T1000 (cell line): ENCODE measurements around the gene TULP3.
A peak's percentile ranks its signal among the peaks of the same experiment; 100 is the strongest.

Experiments
- DNase-seq: peaks from one replicate; lab custom pipeline; 2025; ENCODE audit warnings: mixed read lengths; lab: John Stamatoyannopoulos, UW

TULP3 gene

DNA sequence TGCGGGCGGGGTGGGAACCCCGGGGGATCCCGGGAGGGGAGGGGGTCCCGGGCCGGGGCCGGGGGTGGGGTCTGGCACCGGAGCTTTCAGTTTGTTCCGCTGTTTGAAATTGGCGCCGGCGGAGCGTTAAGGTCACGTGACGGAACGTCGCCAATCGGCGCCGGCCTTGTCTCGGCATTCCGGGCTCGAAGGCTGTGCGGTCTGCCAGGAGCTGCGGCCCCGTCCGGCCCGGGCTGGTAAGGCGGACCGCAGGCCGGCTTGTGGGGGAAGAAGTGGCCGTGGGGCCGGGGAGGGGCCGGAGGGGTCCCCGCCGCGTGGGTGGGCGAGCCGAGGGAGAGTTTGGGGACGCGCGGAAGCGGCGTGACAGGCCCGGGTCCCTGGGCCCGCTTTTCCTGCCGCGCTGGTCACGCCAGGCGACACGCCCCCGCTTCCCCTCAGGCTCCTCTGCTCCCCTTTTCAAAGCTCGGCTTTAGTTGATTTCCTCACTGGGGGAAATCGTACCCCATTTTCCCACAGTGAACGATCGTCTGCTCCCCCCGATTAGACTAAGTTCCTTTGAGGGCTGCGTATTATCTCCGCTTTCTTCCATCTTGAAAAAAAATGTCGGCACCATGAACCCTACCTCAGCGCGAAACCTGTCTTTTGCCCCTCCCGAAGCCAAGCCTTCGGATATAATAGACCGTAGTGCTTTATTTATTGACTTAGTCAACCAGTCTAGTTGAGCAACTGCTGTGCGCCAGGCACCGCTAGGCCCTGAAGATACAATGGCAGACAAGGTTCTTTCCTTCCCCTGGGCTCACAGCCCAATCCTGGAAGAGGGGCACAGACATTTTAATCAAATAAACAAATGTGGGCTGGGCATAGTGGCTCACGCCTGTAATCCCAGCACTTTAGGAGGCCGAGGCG, 13.4 kb upstream of the TULP3 start, which contains the start of the genes FOXM1 and RHNO1:
FOXM1 (minus strand) TSS at position 128 of the 906 bp plus-strand sequence. CDS start 2,696 bp downstream, outside the sequence.
RHNO1 (plus strand) TSS at position 177 of the 906 bp plus-strand sequence. CDS start 8,144 bp downstream, outside the sequence.
- DNase-seq: peak; percentile 89

DNA sequence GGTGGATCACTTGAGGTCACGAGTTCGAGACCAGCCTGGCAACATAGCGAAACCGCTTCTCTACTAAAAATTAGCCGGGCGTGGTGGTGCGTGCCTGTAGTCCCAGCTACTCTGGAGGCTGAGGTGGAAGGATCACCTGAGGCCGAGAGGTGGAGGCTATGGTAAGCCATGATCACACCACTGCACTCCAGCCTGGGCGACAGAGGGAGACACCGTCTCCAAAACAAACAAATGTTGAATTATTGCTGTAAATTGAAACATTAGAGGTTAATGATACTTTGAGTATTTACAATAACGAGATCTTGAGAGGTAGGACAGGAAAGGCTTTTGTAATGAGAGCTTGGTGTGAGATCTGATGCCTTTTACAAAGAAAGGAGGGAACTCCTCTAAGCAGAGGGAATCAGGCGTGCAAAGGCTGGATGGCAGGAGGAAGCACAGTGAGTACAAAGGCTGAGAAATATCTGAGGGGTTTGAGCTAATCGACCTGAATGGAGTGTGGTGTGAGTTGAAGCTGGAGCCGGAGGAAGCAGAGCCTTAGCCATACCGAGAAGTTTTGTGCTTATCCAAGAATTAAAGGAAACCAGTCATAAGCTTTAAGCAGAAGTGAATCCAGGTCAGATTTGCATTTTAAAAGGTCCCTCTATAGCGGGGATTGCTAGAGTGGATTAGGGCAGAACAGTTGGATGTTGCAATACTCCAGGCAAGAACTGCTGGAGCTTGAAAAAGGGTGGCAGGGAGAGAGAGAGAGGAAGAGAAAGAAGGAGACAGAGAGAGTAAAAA, 12.5 kb upstream of the TULP3 start:
- no peak for DNase-seq

DNA sequence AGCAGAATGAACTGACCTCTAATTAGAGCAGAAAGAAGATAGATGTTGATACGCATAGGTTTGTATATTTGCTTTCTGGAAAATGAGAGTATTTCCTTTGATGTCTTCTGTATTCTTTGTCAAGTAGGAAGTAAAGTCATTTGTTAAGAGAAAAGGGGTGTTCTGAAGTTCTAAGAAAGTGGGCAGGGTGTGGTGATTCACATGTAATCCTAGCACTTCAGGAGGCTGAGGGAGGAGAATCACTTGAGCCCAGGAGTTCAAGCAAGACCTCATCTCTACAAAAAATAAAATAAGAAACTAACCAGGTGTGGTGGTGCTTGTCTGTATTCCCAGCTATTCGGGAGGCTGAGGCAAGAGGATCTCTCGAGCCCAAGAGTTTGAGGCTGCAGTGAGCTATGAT, 10.8 kb upstream of the TULP3 start:
- no peak for DNase-seq

DNA sequence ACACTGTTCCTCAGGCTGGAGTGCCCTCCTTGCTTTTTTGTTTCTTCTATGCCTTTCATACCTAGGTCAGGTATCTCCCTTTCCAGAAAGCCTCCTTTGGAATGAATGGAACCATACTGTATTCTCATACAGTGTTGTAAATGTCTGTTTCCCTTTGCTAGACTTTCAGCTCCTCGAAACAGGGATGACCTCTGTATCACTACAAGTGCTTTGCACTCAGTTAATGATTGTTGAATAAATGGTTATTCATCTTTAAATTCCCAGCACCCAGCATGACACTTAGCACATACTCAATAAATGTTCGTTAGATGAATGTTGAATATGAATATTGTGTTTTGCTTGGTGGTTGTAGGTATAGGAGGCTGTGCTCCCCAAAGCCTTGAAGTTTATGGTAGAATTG, 5.9 kb upstream of the TULP3 start:
- DNase-seq: no peak

DNA sequence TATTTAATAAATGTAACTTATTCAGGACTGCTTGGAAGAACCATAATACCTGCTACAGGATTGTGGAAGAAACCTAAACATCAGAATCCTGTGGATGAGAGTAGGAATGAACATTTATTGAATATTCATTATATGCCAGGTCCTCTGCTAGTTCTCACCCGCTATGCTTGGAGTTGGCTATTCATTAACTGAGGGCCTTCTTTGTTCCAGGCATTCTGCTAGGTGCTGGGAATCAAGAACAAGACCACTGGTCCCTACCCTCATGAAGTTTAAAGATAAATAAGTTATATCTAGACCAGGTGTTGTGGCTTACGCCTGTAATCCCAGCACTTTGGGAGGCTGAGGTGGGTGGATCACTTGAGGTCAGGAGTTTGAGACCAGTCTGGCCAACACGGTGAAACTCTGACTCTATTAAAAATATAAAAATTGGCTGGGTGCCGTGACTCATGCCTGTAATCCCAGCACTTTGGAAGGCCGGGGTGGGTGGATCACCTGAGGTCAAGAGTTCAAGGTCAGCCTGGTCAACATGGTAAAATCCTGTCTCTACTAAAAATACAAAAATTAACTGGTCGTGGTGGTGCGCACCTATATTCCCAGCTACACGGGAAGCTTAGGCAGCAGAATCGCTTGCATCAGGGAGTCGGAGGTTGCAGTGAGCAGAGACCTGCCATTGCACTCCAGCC, 3.8 kb upstream of the TULP3 start:
- DNase-seq: no peak

DNA sequence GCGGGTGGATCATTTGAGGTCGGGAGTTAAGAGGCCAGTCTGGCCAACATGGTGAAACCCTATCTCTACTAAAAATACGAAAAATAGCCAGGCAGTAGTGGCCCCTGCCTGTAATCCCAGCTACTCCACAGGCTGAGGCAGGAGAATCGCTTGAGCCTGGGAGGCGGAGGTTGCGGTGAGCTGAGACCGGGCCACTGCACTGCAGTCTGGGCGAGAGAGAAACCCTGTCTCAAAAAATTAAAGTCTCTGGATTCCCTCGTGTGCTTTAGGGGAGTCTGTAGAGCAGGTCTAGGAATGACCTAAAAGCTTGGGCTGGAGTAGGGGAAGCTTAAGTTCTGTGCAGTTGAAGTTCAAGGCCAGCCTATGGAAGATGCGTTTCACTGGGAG, 697 bp upstream of the TULP3 start:
- no peak for DNase-seq

DNA sequence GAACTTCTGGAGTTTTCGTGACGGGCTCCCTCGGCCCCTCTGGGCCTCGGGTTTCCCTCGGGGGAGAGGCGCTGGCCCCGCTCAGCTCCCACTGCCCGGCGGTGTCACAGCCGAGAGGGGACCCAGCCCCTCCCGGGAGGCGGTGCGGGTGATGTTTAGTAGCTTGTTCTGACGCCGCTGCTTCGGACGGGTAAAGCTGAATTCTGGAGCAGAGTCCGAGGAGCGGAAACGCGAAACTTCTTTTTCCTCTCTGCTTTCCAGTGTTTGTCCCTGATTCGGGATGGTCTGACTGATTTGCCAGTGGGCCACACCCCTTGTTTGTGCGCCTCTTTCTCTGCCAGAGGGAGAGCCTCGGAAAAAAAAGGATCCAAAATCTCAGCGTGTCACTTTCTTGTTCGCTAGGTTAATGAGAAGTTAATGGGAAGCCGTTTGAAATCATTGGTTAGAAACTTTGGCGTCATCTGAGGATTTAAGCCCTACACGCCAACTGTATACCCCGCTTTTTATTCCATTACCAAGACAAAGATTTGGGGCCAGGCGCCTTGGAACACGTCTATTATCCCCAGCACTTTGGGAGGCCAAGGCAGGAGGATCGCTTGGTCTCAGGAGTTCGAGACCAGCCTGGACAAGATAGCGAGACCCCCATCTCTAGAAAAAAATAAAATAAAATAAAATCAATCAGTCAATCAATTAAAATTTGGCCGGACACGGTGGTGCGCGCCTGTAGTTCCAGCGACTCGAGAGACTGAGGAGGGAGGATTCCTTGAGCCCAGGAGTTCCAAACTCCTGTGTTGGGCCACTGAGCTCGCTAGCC, 756 bp downstream of the TULP3 start:
- DNase-seq: peak; percentile 67

DNA sequence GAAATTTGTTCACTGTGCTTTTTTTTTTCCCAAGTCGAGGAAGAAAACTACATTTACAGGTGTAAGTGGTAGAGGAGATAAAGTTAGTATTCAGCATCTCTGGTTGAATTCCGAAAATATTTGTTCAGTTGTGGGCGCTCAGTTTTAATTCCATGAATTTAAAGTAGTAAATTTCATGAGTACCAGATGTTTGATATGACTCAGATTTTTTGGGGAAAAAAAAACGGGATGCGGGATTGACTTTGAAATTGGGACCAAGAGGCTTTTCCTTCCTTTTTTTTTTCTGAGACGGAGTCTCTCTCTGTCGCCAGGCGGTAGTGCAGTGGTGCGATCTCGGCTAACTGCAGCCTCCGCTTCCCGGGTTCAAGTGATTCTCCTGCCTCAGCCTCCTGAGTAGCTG, 1.6 kb downstream of the TULP3 start:
- no peak for DNase-seq

DNA sequence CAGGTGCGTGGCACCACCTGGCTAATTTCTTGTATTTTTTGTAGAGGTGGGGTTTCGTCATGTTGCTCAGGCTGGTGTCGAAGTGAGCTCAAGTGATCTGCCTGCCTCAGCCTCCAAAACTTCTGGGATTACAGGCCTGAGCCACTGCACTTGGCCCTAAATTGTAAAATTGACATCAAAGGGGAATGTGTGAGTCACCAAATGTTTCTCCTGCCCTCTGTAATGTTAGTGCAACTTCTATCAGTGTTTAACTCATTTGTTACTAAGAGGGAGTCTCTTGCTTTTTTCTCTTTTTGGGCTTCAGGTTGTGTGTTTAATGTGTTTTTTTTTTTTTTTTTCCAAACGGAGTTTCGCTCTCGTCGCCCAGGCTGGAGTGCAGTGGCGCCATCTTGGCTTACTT, 2.3 kb downstream of the TULP3 start:
- DNase-seq: peak; percentile 38

DNA sequence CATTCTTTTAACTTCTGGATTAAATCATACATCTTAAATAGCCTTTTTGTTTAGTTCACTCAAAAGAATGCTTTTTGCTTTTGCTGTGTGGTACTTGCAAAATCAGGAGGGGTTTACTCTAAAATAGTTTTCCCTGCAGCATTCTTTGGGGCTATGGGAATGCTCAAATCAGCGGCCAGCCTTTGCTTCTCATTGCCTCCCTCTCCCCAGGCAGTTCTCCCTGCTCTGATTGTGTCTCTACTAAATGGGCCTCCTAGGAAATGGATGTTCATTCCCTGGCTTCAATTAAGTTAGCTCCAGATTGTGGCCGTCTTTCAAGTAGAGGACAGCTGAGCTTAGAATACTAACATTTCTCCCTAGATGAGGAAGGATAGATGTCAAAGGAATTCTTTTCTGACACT, 4.4 kb downstream of the TULP3 start:
- no peak for DNase-seq

DNA sequence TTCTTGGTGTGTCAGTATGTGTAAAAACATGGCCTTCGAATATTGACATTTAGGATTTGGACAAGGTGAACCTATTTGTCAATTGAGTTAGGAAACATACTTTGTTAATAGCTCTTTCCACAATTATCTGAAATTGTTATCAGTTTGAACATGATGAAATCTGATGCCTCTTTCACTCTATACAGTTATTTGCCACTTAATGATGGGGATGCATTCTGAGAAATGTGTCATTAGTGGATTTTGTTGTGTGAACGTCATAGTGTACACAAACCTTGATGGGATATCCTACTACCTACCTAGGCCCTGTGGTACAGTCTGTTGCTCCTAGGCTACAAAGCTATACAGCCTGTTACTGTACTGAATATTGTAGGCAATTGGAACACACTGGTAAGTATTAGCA, 4.8 kb downstream of the TULP3 start:
- no peak for DNase-seq

DNA sequence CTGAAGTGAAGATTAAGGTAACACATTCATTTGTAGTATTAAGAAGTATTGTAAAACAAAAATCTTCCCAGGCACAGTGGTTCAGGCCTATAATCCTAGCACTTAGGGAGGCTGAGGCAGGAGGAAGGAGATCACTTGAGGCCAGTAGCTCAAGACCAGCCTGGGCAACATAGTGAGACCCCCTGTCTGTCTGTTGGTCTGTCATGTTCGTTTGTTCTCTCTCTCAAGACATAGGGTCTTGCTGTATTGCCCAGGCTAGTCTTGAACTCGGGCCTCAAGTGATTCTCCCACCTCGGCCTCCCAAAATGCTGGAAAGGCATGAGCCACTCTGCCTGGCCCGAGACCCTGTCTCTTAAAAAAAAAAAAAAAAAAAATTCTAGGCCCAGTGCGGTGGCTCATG, 6.7 kb downstream of the TULP3 start:
- DNase-seq: no peak

DNA sequence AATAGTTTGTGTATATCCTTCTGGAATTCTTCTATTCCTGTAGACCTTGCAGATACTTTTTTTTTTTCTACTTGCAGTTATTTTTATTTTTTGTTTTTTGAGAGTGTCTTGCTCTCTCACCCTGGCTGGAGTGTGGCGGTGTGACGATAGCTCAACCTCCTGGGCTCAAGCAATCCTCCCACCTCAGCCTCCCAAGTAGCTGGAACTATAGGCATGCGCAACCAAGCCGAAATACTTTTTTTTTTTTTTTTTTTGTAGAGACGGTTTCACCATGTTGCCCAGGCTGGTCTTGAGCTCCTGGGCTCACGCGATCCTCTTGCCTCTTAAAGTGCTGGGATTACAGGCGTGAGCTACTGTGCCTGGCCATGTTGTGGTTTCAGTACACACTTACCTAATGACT, 10.0 kb downstream of the TULP3 start:
- no peak for DNase-seq

DNA sequence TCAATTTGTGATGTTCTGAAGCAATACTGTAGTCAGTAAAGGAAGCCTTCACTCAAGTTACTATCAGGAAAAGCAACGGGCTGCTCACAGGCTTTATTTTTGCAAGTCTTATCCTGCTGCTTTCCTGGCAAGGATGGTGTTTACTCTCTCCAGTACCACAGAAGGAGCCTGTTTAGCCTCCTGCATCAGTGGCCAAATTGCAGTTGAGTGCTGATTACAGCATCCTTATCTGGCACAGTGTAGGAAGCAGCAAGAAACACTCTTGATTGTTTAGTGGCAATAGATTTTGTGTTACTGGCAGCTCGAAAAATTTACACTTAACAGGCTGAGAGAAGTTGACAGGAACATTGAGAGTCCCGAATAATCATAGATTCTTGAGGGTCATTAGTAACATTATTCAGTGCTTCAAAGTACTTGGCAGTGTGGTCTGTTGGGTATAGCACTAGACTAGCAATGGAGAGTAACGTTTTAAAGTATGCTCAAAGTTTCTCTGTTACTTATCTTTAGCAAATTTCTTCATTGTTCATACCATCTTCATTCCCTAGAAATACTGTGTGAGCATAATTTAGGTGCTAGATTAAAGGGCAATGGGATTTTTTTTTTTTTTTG, 11.7 kb downstream of the TULP3 start:
- no peak for DNase-seq

DNA sequence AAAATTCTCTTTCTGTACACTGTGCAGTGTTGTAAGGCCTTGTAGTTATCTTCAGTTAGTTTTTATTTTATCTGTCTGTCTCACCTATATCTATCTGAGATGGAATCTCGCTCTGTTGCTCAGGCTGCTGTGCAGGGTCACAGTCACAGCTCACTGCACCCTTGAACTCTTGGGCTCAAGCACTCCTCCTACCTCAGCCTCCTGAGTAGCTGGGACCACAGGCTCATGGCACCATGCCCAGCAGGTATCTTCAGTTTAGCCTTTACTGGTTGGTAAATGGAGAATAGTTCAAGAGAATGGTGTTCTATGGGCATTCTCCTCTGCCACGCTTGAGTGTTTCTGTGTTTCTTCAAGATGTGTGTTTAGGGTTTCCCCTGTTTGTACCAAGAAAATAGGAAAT, 13.6 kb downstream of the TULP3 start:
- no peak for DNase-seq

DNA sequence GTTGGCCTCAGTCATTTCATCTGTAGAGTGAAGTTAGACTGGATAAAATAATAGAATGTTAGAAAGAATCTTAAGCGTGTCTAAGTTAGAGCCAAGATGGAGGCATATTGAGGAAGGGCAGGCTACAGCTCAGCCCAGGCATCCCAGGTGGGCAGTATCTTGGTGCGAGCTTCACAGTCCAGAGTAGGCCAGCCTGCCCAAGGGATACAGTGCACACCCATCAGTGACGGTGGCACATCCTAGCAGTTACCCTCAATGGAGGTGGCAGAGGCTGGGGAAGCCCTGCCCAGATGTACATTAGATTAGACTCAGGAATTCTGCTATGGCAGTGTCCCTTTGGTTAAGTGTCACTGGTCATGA, 21.5 kb downstream of the TULP3 start:
- no peak for DNase-seq

DNA sequence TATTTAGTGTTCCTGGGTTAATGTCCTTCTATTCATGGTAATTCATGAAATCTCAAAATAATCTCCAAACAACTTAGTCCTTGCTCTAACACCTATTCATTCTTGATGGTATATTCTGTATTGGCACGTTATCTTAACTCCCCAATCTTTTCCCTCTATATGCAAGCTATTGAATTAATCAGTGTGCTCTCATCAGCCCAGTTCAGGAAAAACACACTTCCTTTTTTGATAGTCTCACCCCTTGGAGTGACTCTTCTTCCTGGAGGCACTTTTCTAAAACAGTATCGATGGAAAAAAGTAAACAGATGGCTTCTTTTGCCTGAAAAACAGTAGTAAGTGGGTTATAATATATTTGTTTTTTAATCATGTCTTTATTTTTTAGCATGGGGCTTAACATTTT, 28.6 kb downstream of the TULP3 start:
- no peak for DNase-seq

DNA sequence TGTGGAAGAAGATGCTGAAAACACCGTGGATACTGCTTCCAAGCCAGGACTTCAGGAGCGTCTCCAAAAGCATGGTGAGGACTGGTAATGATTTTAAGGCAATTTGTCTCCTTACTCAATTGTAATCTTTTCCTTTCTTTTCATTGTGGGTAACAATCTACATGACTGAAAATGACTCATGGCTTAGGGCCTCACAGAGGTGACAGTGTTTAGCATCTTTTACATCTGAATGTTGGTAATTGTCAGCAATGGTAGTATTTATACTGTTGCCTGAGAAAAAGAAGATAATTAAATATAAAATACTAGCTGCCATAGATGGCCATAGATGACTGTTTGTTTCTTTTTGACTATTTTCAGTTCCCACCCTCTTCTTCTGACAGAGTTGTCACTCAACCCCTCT, 31.6 kb downstream of the TULP3 start:
- no peak for DNase-seq

DNA sequence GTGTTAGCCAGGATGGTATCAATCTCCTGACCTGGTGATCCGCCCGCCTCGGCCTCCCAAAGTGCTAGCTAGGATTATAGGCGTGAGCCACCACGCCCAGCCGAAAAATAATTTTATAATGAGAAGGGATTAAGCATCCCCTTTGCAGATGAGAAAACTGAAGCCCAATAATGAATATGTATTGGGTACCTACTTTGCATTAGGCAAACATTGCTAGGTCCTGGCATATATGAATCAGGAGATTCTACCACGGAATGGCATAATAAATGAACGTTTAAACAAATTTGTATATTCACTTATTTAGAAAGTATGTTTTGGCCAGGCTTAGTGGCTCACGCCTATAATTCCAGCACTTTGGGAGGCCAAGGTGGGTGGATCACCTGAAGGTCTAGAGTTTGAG, 32.4 kb downstream of the TULP3 start:
- no peak for DNase-seq

DNA sequence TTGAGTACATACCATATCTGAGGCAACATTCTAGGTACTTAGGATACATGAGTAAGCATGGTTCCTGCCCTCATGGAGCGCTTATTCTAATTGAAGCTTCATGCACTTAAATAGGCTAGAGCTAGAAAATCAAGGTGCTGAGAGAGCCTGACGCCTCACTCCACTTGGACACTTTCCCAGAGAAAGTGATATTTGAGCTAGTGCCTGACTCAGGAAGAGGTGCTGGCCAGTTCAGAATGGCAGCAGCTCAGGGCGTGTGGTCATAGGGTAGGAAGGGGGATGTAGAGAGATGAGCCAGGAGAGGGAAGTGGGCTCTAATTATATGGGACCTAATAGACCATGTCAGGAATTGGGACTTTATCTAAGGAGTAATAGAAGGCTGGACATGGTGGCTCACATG, 33.3 kb downstream of the TULP3 start:
- DNase-seq: no peak

DNA sequence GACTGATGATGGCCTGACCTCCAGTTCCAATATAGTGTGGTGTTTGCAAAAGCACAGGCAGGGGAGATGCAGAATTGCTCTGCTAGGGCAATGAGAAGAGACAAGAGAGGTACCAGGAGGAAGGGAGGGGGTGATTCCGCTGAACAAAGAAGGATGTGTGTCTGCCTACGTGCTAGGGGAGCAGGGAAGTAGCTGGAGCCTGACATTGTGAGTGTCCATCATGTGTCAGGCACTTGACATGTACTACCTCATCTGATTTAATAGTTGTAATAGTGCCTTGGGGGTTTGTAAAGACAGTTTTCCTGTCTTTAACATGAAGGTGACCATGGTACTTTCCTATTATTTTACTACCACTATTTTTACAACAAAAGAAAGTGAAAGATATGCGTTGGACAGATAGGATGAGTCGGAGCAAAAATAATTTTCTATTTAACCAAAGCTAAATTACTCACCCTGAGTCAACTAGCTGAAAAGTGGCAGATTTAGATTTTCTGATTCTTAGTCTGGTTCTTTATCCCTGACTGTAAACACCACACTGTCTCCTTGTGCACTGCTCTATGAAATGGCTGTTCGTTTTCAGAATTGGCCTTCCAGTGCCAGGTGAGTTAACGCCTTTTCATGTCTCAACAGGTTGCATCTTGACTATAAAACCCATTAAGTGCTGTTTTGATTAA, 34.8 kb downstream of the TULP3 start:
- no peak for DNase-seq
